ENCODE results near the gene LYPD6B.

LYPD6B gene

DNA sequence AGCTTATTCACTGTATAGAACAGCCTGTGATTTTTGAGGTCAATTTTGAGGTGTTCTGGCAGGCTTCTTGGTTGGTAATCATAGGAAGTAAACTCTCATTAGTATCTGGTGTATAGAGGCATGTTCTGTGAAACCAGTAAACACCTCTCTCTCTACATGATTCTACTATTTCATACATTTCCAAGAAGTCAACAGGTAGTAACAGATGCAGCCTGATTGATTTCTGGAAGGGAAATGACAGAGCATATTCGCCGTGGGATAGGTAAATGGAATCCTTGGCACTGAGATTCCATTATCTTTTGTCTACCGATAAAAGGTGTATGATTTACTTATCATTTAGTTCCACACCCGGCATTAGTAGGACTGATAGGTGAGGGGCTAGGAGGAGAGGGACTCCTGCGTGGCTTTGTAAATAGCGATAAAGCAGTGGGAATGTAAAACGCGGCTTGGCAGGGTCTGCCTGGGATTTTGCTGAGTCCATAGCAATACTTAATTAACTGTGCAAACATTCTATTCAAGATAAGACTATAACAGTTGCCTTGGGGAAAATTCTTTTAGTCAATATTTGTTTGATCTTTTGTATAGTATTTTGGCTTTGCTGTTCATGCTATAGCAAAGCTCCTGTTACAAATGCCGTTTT lies 32.3 kb downstream of the LYPD6B start:
- no peak for DNase-seq (ENCODE audit: low read depth in 2 of 2)

DNA sequence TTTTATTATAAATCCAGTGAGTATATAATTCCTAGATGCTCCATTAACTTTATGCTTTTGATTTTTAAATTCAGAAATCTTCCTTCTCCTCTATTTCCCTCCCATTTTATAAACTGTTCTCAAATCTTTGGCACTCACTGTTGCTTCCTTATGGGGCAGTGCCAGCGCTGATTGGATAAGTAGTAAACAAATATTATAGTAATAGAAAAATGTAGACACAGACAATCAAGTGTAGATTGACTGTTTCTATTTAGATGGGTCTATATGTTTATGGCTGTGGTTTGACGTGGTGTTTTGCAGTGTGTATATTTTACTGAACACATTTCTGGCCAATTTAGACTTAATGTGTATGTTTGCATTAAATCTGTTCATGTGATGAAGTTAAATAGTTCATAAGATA lies 36.6 kb downstream of the LYPD6B start:
- no peak for DNase-seq (ENCODE audit: low read depth in 2 of 2)

DNA sequence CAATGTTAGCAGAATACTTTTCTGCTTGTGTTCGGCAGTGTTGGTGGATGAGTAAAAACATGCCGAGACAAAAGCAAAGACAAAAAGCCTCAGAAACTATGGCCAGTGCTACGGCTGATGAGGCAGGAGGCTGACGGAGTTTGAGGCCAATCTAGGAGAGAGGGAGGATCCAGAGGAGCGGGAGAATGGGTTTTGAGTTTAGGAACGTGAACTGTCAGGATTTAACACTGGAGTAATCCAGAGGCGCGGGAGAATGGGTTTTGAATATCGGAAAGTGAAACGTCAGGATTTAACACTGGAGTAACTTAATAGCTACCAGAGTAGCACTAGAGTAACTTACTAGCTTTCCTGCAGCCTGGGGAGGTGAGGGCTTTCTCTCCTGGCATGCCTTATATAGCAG lies 37.4 kb downstream of the LYPD6B start:
- DNase-seq (ENCODE audit: low read depth in 2 of 2): no peak

DNA sequence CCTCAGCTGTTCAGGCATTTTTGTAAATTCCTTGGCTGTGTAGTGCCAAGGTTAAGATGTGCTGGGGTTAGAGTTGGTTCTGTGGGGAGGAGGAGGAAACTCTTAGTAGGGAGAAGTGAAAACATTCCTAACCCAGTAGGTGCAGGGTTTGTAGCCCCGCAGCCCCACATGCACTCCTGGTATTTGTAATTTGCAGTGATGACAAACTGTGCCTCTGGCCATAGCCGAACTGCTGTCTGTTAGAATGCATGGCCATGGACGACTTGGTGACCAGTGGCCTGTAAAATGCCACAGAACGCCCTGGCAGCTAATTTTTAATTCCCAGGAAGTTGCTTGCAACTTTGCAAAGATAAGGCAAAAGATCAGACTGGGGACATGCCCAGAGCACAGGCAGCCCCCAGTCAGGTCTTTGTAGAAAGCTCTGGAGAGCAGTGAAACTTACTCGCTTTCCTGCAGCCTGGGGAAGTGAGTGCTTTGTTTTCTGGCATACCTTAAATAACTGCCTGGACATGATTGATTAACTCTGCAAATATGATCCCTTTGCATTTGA lies 38.4 kb downstream of the LYPD6B start:
- no peak for DNase-seq (ENCODE audit: low read depth in 2 of 2)

DNA sequence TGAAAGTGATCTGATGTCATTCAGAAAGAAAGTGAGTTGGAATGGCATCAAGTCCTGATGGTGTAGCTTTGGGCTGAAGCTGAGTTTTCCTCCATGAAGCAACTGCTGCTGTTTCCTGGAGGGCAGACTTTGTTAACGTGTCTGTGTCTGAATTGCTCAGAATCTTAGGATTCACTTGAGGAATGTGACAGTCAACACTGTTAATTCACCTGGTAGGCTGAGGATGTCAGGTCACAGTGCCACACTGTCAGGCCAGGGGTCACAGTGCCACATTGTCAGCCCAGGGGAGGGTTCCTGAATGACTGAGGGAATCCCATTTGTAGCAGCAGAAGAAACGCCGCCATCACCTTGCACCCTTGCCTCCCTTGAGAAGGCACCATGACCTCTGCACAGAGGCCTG lies 39.4 kb downstream of the LYPD6B start:
- no peak for DNase-seq (ENCODE audit: low read depth in 2 of 2)

DNA sequence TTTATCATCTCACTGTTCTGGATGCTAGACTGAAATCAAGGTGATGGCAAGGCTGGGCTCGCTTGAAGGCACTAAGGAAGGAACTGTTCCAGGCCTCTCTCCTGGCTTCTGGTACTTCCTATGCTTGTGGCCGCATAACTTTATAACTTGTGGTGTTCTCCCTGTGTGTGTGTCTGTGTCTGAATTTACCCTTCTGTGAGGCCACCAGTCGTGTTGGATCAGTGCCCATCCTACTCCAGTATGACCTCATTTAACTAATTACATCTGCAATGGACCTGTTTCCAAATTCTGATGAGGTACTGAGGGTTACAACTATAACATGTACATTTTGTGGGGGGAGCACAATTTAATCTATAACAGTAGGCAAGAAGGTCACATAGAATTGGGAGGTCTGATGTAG lies 41.6 kb downstream of the LYPD6B start:
- no peak for DNase-seq (ENCODE audit: low read depth in 2 of 2)

DNA sequence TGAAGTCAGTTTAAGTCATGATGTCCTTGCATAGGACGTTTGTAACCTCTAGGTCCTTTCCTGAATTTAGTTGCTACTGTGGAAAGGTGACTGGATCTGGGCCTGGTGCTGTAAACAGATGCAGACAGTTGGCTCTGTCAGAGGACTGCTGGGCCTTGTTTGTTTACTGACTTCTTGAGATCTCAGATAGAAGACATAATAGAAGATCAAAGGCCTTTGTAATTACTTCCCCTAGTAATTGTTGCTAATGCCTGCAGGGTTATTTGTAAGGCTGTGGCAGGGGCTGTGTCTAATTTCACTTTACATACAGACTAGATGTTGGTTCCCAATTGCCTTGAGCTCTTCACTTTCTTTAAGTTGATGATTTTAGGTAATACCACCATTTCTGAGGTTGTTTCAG lies 42.5 kb downstream of the LYPD6B start:
- DNase-seq (ENCODE audit: low read depth in 2 of 2): no peak

DNA sequence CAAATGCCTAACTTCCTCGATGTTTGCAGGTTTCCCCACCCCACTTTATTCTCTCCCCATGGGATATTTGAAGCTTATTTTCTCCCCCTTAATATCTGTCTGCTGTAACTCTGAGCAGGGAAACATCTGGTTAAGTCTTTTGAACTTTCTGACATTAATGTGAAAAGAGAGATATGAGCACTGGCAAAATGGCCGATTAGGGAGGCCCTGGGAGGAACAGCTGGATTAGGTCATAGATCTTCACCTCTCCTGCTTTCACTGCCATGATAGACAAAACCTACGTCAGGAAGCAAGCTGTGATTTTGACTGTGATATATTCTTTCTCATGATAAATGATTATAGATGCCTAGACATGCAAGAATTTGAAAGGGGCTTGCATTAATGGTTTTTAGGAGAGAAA lies 43.6 kb downstream of the LYPD6B start:
- no peak for DNase-seq (ENCODE audit: low read depth in 2 of 2)

DNA sequence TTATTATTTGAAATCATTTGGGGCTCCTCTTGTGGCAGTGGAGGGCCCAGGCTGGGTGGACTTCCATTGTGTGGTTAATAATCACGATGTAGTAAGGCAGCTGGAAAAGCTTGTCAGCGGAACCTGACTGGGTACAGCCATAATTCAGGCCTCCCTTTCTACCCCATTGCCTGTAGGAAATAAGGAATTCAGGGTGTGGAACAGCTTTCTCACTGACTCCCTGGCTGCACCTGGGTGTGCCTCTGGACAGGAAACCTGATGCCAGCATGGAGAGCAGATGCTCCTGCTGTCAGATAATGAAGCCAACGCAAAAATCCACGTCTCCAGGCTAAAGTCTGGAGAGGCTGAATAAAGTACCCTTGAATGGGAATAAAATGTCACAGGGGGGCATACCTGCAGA lies 44.2 kb downstream of the LYPD6B start:
- DNase-seq (ENCODE audit: low read depth in 2 of 2): no peak

DNA sequence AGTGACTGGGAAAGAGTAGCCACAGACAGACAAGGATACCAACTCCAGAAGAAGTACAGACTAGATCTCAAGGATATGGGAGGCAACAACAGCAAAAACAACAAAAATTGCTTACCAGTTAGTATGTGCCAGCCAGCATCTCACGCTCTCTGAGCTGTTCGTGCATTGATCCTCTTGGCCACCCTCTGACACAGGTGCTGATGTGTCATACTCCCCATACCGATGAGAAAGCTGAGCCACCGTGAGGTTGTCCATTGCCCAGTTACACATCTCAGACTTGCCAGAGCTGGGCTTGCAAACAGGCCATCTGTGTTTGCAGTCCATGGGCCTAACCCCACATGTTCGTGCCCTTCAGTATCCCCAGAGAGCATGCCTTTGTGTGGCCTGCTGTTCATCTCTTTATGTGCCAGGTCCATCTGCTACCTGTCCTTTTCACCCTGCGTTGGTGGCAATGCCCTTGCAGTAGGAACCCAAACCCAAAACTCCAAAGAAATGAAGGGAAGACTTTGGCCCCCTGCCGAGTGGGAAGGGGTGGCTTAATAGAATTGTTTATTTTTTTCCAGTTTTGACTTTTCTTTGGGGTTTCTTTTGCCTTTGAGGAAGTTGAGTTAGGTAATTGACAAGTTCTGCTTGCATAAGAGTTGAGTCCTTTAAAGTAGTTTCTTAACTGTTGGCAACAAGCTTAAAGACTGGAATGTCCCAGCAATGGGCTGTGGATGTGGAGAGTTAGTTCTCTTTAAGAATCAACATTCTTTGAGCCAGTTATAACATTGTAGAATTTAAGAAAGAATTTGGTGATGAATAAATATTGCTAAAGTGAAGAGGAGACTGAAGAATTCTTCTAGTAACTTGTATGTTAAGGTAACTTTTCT lies 46.7 kb downstream of the LYPD6B start:
- DNase-seq (ENCODE audit: low read depth in 2 of 2): no peak

DNA sequence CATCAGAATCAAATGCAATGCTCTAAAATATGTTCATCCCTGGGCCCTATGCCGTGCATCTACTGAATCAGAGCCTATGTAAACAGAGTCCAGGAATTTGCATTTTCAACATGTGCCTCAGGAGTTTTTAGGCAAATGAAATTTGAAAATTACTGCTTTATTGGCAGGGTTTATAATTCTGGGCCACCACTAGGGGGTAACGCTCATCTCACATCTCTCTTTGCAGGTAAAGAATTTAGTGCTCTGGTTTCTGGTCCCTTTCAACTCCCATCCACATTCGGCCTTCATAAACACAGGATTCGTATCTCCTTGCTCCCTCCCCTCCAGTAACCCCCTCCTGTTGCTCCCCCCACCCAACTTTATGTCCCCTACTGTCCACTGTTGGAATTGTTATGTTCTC lies 49.3 kb downstream of the LYPD6B start:
- DNase-seq (ENCODE audit: low read depth in 2 of 2): no peak

DNA sequence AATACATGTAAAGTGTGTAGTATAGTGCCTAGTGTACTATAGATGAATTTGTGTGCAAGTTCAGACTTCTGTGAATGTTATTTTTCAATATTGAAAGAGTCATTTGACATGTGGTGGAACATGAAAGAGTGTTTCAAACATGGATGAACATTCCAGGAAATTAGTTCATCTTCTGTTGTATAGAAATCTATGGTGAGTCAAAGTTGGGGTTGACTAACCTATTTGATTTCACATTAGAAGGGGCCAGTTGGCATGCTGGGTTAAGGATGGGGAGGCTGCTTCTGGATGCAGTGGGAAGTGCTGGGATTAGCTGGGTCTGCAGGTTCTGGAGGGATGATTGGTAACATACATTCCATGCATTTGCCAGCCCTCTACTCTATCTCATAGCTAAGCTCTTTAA lies 50.6 kb downstream of the LYPD6B start:
- DNase-seq (ENCODE audit: low read depth in 2 of 2): no peak

DNA sequence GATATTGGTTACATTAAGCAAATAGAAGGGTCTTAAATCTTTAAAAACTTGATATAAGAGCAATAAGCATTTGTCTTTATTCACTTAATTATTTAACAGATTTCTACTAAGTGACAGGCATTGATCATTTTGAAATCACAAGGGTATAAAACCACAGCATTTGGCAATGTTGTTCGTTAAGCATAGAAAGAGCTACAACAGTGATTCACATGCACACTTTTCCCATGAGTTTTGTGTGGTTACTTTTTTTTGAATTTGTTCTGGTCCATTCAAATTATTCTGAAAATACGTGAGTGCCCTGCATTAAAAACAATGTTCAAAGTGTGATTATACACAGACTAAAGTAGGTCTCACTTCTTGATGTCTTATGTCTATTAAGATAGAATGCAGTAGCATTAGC lies 52.2 kb downstream of the LYPD6B start:
- DNase-seq (ENCODE audit: low read depth in 2 of 2): no peak

DNA sequence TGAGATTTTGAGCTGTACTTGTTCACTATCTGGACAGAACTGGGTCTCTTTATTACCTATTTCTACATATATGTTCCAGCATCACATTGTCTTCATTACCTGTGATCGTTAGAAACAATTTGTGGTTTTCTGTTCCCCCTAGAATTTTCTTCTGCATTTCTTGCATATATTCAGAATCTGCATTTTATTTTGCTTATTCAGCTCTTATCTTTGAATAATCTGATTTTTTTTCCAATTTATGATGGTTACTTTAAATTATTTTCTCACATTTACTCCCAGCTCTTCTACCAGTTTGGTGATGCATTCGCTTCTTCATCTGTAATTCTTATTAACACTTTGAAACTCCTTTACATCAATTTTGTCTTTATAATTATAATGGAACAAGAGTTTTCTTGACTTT lies 55.1 kb downstream of the LYPD6B start:
- no peak for DNase-seq (ENCODE audit: low read depth in 2 of 2)

DNA sequence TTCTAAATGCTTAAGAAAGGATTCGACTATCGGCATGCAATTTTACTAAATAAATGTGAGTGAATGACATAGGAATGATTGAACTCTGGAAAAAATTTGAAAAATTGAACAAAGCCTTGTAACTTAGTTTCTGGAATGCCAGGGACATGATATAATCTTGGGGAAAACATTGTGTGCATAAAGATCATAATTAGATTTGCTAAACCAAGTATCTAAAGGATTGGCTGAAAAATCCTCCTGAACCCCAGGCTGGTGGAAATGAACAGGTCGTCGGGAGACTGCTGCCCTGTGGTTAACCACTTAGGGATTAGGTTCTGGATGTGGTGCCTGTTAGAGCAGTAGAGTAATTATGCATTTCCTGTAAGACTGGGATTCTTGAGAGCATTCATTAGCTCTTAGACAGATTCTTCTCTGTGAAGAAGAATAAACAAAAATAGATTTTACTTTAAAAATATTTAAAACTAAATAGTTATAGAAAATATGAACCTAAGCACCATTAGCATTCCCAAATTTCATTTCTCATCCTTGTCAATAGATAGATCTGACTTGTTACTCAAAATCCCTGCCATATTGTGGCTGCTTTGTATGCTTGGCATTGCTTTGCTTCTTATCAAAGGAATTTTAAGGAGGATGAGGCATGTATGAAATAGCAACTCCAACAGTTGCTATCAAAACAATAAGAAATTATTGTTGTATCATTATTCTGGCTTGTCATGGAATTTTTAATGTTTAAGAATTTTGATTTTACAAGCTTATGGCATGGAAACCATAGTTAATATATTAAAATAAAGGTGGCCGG lies 55.9 kb downstream of the LYPD6B start:
- no peak for DNase-seq (ENCODE audit: low read depth in 2 of 2)

DNA sequence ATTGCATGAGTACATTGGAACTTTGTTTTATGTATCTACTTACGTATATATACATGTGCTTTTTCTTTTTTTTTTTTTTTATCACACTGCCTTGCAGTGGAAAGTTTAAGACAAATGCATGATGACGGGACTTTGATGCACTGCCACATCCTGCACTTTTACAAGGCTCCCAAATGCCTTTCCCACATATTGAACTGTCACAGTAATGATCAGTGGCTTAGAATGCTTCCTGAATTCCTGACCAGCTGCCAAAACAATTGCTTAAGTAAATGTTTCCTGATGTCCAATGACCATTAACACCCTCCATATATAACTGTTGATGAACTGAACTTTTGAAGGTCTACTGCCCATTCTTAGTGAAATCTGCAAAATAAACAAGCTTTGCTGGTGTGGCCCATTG lies 60.2 kb downstream of the LYPD6B start:
- no peak for DNase-seq (ENCODE audit: low read depth in 2 of 2)

DNA sequence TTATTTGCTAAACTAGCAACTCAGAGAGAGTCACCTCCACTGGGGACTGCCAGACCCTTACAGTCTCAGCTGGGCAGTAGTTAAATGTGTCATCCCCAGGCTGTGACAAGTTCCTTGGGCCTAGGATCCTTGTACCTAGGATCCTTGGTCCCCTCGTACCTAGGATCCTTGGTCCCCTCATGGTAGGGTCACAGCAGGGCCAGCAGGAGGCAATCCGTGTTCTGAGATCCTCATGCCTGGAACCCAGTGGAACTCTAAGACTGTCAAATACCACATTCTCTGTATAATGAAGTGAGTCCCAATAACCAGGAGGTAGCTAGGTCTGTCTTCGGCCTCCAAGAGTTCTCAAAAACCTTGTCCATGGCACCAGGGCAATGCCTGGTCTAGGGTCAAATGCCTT lies 60.8 kb downstream of the LYPD6B start:
- no peak for DNase-seq (ENCODE audit: low read depth in 2 of 2)

DNA sequence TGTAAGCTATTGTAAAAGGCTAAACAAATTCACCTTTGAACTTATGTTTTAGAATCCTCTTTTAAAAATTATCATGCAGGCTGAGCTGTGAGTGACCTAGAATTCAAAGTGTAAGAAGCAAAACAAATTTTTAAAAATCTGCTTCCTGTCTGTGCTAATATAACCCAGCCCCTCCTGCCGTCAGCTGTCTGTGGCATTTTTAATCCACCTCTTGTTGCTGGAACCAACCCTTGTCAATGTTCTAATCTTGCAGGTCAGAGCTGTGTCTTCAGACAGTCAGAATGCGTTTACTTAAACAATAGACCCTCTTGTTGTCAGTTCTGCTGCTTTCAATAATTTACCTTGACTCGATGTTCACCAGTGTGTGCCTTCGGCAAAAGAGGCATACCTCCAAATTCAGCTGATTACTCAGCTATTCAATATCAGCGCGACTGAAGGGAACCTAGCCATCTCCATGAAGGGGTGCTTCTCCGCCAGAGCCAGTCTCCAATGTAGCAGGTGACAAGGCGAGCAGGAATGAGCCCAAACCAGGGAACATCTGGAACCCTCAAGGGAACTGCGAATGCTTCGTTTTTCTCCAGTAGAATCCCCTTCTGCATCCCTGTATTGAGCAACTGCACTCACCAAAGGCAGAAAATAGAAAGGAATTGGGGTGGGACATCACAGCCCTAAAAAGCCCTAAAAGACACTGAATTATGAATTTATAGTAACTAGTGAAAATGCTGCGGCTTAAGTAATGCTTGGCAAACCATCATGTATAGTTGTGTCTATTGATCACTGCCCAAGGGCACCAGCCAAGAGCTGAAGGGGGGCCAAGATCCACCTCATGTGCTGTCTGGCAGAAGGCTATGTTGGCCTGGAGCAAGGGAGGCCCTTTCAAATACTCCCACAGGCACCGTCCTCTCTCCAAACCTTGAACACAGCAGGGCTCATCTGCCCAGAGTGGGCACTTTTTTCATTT lies 62.5 kb downstream of the LYPD6B start:
- DNase-seq (ENCODE audit: low read depth in 2 of 2): no peak

DNA sequence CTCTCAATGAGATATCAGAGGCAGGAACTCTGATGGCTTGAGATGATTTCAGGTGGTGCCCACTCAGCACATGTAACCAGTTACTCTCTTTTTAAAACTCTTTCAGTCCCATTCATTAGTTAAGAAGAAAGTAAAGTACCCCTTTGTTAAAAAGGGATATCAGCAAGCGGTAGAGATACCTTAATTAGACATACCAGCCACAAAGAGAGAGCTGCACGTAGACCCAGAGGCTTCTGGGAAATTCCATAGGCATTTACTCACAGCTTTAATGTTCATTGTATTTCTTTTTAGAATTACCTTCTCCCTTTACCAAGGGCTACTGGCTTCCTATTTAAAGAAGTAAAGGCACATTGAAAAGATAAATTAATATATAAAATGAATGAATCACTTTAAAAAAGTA lies 63.3 kb downstream of the LYPD6B start:
- DNase-seq (ENCODE audit: low read depth in 2 of 2): no peak

DNA sequence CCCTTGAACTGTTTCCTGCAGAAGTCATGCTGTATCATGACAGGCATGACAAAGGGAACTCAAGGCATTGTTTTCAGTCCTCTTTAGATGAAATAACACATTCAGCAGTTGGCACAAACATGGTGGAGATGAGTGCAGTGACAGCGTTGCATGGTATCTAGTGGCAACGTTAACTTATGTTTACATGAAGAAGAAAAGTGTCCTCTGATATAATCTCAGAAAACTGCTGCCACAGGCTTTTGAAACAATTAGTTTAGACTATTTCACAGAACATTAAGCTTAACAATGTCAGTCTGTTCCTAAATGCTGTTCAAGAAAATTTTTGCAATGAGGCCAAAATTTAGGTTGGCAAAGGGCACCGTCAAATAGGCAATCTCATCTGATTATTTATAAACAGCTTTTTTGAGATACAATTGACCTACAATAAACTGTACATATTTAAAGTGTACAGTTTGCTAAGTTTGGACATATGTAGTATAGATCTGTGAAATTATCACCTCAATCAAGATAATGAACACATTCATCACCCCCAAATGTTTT lies 64.7 kb downstream of the LYPD6B start:
- DNase-seq (ENCODE audit: low read depth in 2 of 2): no peak

DNA sequence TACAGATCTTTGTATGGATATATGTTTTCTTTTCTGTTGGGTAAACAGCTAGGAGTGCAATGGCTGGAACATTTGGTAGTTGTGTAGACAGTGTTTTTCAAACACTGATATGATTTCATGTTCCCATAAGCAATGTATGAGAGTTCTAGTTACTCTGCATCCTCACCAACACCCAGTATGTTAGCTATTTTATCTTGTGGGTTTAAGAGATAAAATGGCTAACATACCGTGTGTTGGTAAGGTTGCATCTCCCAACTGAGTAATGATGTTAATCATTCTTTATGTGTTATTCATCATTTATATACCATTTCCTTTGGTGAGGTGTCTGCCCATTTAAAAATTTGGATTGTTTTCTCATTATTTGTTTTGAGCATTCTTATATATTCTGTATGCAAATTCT lies 65.7 kb downstream of the LYPD6B start:
- no peak for DNase-seq (ENCODE audit: low read depth in 2 of 2)
